Spleen (tissue), 11 donors: Measurements from ENCODE around the gene SLC47A2. TPM values are rescaled to one million over a fixed set of nuclear protein-coding genes. Genes with fewer than 3 reads are reported as not detected.
A peak's percentile ranks its signal among the peaks of the same experiment; 100 is the strongest.

Source experiments
- DNase-seq: peaks from one replicate; pipeline ENCODE4 v3.0.0-alpha.2; 2020
- H3K27ac ChIP-seq, 8 donors: fragments of 200-600 bp; sonication (generic) in 7 of 8; 1 replicate in 4 of 8; 2 replicates in 4 of 8; pipeline versions ENCODE4 v1.5.0 to v1.8.0; 2016 to 2021; ENCODE audit warnings: inconsistent platforms in 4 of 8, mild to moderate bottlenecking in 4 of 8, moderate library complexity in 1 of 8
- H3K27me3 ChIP-seq, 7 donors: fragments of 200-600 bp; sonication (generic) in 6 of 7; replicated peaks in 1 of 7; 1 replicate in 4 of 7; 2 replicates in 3 of 7; pipeline versions ENCODE4 v1.5.0 to v1.8.0; 2016 to 2021; ENCODE audit warnings: inconsistent platforms in 3 of 7, mild to moderate bottlenecking in 1 of 7
- H3K36me3 ChIP-seq, 6 donors: fragments of 200-600 bp; sonication (generic) in 5 of 6; 1 replicate in 4 of 6; 2 replicates in 2 of 6; pipeline versions ENCODE4 v1.5.0 to v1.8.0; 2016 to 2021; ENCODE audit warnings: inconsistent platforms in 2 of 6
- H3K4me1 ChIP-seq, 6 donors: fragments of 200-600 bp; sonication (generic) in 5 of 6; 1 replicate in 3 of 6; 2 replicates in 3 of 6; pipeline versions ENCODE4 v1.5.0 to v1.8.0; 2016 to 2021; ENCODE audit warnings: inconsistent platforms in 3 of 6
- H3K4me3 ChIP-seq, 8 donors: fragments of 200-600 bp; sonication (generic) in 7 of 8; 1 replicate in 4 of 8; 2 replicates in 4 of 8; pipeline versions ENCODE4 v1.5.0 to v1.8.0; 2016 to 2021; ENCODE audit warnings: inconsistent platforms in 4 of 8, mild to moderate bottlenecking in 4 of 8, moderate library complexity in 2 of 8
- H3K9me3 ChIP-seq, 8 donors: fragments of 200-600 bp; sonication (generic) in 7 of 8; 1 replicate in 4 of 8; 2 replicates in 4 of 8; pipeline versions ENCODE4 v1.5.0 to v1.8.0; 2016 to 2021; ENCODE audit warnings: inconsistent platforms in 4 of 8
- CTCF ChIP-seq, 11 experiments: fragments of 200-600 bp in 7 of 11; fragments of 450-650 bp in 4 of 11; sonication (generic) in 4 of 11; IDR thresholded peaks in 8 of 11; conservative IDR thresholded peaks in 3 of 11; 1 replicate in 7 of 11; 2 replicates in 4 of 11; pipeline versions ENCODE4 v1.4.0 to v1.8.0; 2016 to 2021; ENCODE audit warnings: antibody characterized with exemption in 11 of 11, inconsistent platforms in 4 of 11, mild to moderate bottlenecking in 1 of 11
- POLR2A ChIP-seq, 3 donors: fragments of 450-650 bp; IDR thresholded peaks; one replicate each; pipeline ENCODE4 v1.5.1; 2017; ENCODE audit warnings: antibody characterized with exemption in 3 of 3, mild to moderate bottlenecking in 1 of 3
- POLR2AphosphoS5 ChIP-seq, 3 donors: sonication (generic); formaldehyde crosslinking; IDR thresholded peaks; one replicate each; pipeline ENCODE4 v1.5.1; 2017; ENCODE audit warnings: antibody characterized with exemption in 3 of 3
- WGBS, 5 donors: extraction: QIAGEN DNeasy Blood & Tissue Kit in 3 of 5; methylation state at CpG; one replicate each; pipeline versions ENCODE4 v1.1.5 to v1.1.7; 2013 to 2018; 5-methylcytosine and 5-hydroxymethylcytosine counted together
- intact Hi-C: fragments of 100-400 bp; cut with DNase I; formaldehyde crosslinking; loops from one replicate; pipeline ENCODE4 v1.15.0; 2023; ENCODE audit warnings: low total_unique reads
- polyA plus RNA-seq, 3 donors: library from polyadenylated mRNA; stranded (reverse); fragments of 200-250 nt; gene quantifications; one replicate each; pipeline ENCODE4 v1.2.1, GENCODE V29; 2013
- total RNA-seq, 7 donors: library from RNA; depleted of rRNA in 3 of 7; stranded (reverse); fragments of >200 nt in 3 of 7; fragmentation: NEBNext Ultra II Directional in 4 of 7; extraction: Animal tissue kit (Norgen Biotek cat#: 25700) in 4 of 7; gene quantifications; one replicate each; pipeline versions ENCODE4 v1.1.0 to v1.2.1, GENCODE V29; 2016 to 2021
- donor health status: healthy with polysubstance abuse.
- donor health status: DM: no; HTN: no; CAD: no; lungs with moderate emphysema.
- donor health status: DM: no; HTN: no; CAD: no.
- donor health status: Bipolar disorder and iron deficiency.
- donor health status: healthy.
- donor health status: DM: no; HTN: no; CAD: no.
- donor health status: DM: yes; HTN: yes; CAD: no.

Gene SLC47A2
- total and polyA plus RNA-seq, 10 donors, result 0.03 TPM; not detected in 9

- Histone ChIP-seq H3K4me1 (peaks cover 18 to 69% (median 53%) of the 10 kb centered on the region in 6 donors), H3K4me3 (peak overlapping the region; percentile 36 to 100 (median 92)), H3K36me3 (peaks cover 0 to 27% (median 14%) of the 10 kb centered on the region in 6 donors), H3K27me3 (no peaks in the 10 kb centered on the region), H3K27ac (peak overlapping the region in 7 of 8 donors; percentile 90 to 98 (median 96)), H3K9me3 (peaks cover 0 to 3% (median 0%) of the 10 kb centered on the region in 8 donors)
- intact Hi-C loops, result loop anchor here (10.0 kb wide), 2 partner anchors 116 to 134 kb away; no protein-coding TSS in a partner anchor
- TF ChIP-seq POLR2A (IDR thresholded peaks at IDR 0.05) (no peak), CTCF (IDR thresholded peaks at IDR 0.05 in 8 of 11, conservative IDR thresholded peaks at IDR 0.05 in 3 of 11) (no peak), POLR2AphosphoS5 (IDR thresholded peaks at IDR 0.05) (no peak)
- 0 to 6% (median 0%) methylated on average over 2 of the region's 2 CpGs for WGBS, 5 donors
- no peak for DNase-seq
Measured at GRCh38 chr17:19649274-19649541, 67.2 kb downstream of the SLC47A2 start.

GRCh38 chr17:19648475-19649273 lies 67.7 kb downstream of the SLC47A2 start, which contains the start of gene ALDH3A2:
Gene ALDH3A2, plus strand, starts transcription at chr17:19648751. Its CDS starts 221 bp downstream, at chr17:19648972.
- Histone ChIP-seq H3K4me1 (peaks cover 18 to 69% (median 53%) of the 10 kb centered on the region in 6 donors), H3K36me3 (peaks cover 0 to 21% (median 10%) of the 10 kb centered on the region in 6 donors), H3K4me3 (peak within 1 kb of the TSS; percentile 36 to 100 (median 92)), H3K9me3 (peaks cover 0 to 3% (median 0%) of the 10 kb centered on the region in 8 donors), H3K27me3 (no peaks in the 10 kb centered on the region), H3K27ac (peak within 1 kb of the TSS; percentile 90 to 98 (median 95))
- 0 to 1% (median 0%) methylated on average over 41 to 71 of the region's 71 CpGs for WGBS, 5 donors
- TF ChIP-seq POLR2A (IDR thresholded peaks at IDR 0.05) (peak in 2 of 3 donors; percentile 68 to 94), CTCF (IDR thresholded peaks at IDR 0.05 in 8 of 11, conservative IDR thresholded peaks at IDR 0.05 in 3 of 11) (peak in 7 of 11 experiments; percentile 11 to 49 (median 26)), POLR2AphosphoS5 (IDR thresholded peaks at IDR 0.05) (peak; percentile 98 to 99 (median 98))
- DNase-seq, result peak; percentile 100
- intact Hi-C loops, result loop anchor here (10.0 kb wide), 2 partner anchors 116 to 134 kb away; no protein-coding TSS in a partner anchor

GRCh38 chr17:19647697-19648474 lies 68.5 kb downstream of the SLC47A2 start:
- intact Hi-C loops, result loop anchor here (10.0 kb wide), 2 partner anchors 117 to 133 kb away; no protein-coding TSS in a partner anchor
- DNase-seq, result peak; percentile 90
- peaks cover 18 to 69% (median 53%) of the 10 kb centered on the region in 6 donors for H3K4me1 ChIP-seq

More at GRCh38 chr17:19647697-19648474, 68.5 kb downstream of the SLC47A2 start:
- H3K4me3 ChIP-seq, result peak overlapping the region; percentile 36 to 100 (median 92)
- H3K27ac ChIP-seq, result peak overlapping the region; percentile 90 to 98 (median 95)
- H3K27me3 ChIP-seq, result no peaks in the 10 kb centered on the region
- H3K9me3 ChIP-seq, result no peaks in the 10 kb centered on the region
- peaks cover 0 to 14% (median 2%) of the 10 kb centered on the region in 6 donors for H3K36me3 ChIP-seq
- no peak for TF ChIP-seq POLR2A (IDR thresholded peaks at IDR 0.05)
- 3 to 4% (median 3%) methylated on average over 29 to 37 of the region's 37 CpGs for WGBS, 5 donors
